Rectal smooth muscle tissue (tissue), 1 donor: ENCODE results near the gene FASTKD3.
A peak's percentile ranks its signal among the peaks of the same experiment; 100 is the strongest.

Experiments used
- H3K27ac ChIP-seq: one replicate; pipeline ENCODE4 v1.7.0; 2013; ENCODE audit warnings: low read depth, low read length, inconsistent platforms
- H3K27me3 ChIP-seq: one replicate; pipeline ENCODE4 v1.7.0; 2013; ENCODE audit warnings: low read length; ENCODE audit not compliant: control insufficient read depth, insufficient read depth
- H3K36me3 ChIP-seq: one replicate; pipeline ENCODE4 v1.7.0; 2013; ENCODE audit warnings: low read length; ENCODE audit not compliant: control insufficient read depth, insufficient read depth
- H3K4me1 ChIP-seq: one replicate; pipeline ENCODE4 v1.7.0; 2013; ENCODE audit warnings: low read length; ENCODE audit not compliant: control insufficient read depth, insufficient read depth
- H3K4me3 ChIP-seq: one replicate; pipeline ENCODE4 v1.7.0; 2013; ENCODE audit warnings: low read length
- H3K9ac ChIP-seq: one replicate; pipeline ENCODE4 v1.7.0; 2013; ENCODE audit warnings: low read length

The FASTKD3 gene

DNA sequence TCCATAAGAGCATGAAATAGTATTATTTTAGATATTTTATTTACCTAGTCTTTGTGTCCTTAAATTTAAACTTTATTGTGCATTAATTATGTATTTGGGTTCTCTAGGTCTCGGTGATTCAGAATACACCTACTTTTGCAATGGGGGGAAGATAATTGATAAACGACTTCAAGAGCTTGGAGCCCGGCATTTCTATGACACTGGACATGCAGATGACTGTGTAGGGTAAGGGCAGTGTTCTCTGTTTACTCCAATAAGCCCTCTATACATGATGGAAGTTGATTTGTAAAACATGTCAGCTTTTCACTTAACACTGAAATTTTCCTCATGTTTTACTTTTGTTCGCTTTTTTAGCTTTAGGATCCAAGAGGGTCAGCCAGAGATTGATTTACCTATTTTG lies 6.3 kb upstream of the FASTKD3 start:
- Histone ChIP-seq H3K27me3 (no peaks in the 10 kb centered on the region), H3K27ac (no peak overlapping the region), H3K4me3 (no peak overlapping the region), H3K9ac (no peak overlapping the region), H3K36me3 (peaks cover 9% of the 10 kb centered on the region), H3K4me1 (peaks cover 5% of the 10 kb centered on the region)

- H3K27me3 ChIP-seq: no peaks in the 10 kb centered on the region
- no peak overlapping the region for H3K4me3 ChIP-seq
- H3K36me3 ChIP-seq: peaks cover 7% of the 10 kb centered on the region
- peaks cover 9% of the 10 kb centered on the region for H3K4me1 ChIP-seq
- H3K27ac ChIP-seq: no peak overlapping the region
- no peak overlapping the region for H3K9ac ChIP-seq
Observed at GRCh38 chr5:7874639-7875038, 5.8 kb upstream of the FASTKD3 start.

- Histone ChIP-seq H3K9ac (no peak overlapping the region), H3K36me3 (peaks cover 5% of the 10 kb centered on the region), H3K27me3 (no peaks in the 10 kb centered on the region), H3K4me1 (peaks cover 9% of the 10 kb centered on the region), H3K27ac (no peak overlapping the region), H3K4me3 (no peak overlapping the region)
Observed at GRCh38 chr5:7873216-7873615, 4.4 kb upstream of the FASTKD3 start.

DNA sequence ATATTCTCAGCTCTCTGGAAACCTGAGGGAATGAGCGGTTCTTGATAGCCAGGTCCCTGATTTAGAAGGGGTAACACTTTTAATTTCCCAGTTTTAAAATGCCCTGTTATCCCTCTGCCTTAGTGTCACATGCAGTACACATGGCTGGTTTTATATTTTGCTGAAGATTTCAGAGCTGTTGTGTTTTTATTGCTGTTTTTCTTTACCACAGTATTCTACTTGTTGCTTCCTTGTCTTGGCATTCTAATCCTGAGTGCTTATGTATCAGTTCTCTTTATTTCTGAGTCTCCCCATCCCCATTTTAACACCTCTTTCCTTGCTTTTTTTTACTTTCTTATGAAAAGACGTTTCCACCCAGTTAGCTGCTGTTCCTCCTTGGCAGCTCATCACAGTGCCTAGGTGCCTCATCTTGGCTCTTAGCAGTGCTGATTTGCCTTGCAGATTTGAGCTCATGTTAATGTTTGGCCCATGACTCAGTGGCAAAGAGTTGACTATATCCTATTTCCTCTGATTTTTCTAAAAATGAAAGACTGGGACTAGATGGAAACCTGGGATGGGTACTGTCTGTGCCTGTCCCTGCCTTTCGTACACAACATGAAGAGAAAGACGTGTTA lies 3.8 kb upstream of the FASTKD3 start:
- H3K36me3 ChIP-seq: peaks cover 5% of the 10 kb centered on the region
- no peak overlapping the region for H3K27ac ChIP-seq
- H3K4me1 ChIP-seq: peaks cover 12% of the 10 kb centered on the region
- H3K9ac ChIP-seq: no peak overlapping the region
- no peak overlapping the region for H3K4me3 ChIP-seq
- H3K27me3 ChIP-seq: no peaks in the 10 kb centered on the region

GRCh38 chr5:7871653-7872052 lies 2.8 kb upstream of the FASTKD3 start:
- peaks cover 12% of the 10 kb centered on the region for H3K4me1 ChIP-seq
- no peak overlapping the region for H3K4me3 ChIP-seq
- no peak overlapping the region for H3K27ac ChIP-seq
- H3K36me3 ChIP-seq: peaks cover 5% of the 10 kb centered on the region
- H3K9ac ChIP-seq: no peak overlapping the region
- H3K27me3 ChIP-seq: no peaks in the 10 kb centered on the region

DNA sequence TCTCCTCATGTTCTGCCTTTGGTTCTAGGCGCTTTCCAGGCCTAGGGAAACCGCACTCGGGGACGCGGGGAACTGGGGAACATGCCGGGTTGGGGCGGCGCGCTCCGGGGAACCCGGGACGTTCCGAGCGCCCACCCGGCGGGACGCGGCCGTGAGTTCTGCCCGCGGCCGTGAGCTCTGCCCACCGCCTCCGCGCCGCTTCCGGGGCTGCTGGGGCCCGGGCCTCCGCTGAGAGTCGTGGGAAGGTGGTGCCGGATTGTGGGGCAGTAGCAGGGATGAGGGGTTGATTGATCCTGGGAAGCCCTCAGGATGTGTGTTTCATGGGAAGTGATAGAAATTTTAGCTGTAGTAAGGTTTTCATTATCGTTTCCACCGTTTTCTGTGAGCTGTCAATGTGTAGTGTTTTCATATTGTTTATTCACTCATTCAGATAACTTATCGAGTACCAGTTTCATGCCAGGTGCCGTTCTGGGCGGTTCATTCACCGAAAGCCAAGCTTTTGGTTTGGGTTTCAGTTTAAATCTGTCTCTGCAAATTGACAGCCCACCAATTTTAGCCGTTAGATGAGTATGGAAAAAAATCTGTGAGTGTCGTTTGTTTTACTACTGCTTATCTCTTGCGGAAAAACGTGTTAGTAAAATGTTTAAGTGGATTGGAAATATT lies 774 bp upstream of the FASTKD3 start:
- Histone ChIP-seq H3K4me1 (peaks cover 12% of the 10 kb centered on the region), H3K27me3 (no peaks in the 10 kb centered on the region), H3K27ac (peak overlapping the region; percentile 70), H3K4me3 (peak overlapping the region; percentile 84), H3K36me3 (no peaks in the 10 kb centered on the region), H3K9ac (peak overlapping the region; percentile 47)

DNA sequence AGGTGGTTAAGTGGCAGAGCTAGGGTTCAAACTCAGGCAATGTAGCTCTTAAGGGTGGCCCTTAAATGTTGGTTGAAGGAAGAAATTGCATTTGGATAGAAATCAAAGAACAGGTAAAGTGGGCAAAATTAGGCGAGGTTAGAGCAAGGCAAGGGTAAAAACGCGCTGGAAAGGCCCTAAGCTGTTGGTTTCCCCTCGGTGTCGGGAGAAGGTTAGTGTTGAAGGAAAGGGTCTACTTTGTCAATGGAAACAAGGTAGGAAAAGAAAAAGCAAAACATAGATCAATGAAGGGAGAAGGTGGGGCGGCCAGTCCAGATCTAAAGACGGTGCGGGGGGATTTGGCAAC lies 431 bp downstream of the FASTKD3 start:
- Histone ChIP-seq H3K36me3 (no peaks in the 10 kb centered on the region), H3K4me3 (peak overlapping the region; percentile 84)

GRCh38 chr5:7867260-7867659 lies 1.6 kb downstream of the FASTKD3 start:
- Histone ChIP-seq H3K4me1 (peaks cover 12% of the 10 kb centered on the region), H3K9ac (no peak overlapping the region), H3K4me3 (no peak overlapping the region), H3K36me3 (peaks cover 1% of the 10 kb centered on the region), H3K27ac (no peak overlapping the region), H3K27me3 (no peaks in the 10 kb centered on the region)

More for the DNA sequence above, 431 bp downstream of the FASTKD3 start:
- H3K4me1 ChIP-seq: peaks cover 12% of the 10 kb centered on the region
- peak overlapping the region; percentile 70 for H3K27ac ChIP-seq
- H3K9ac ChIP-seq: peak overlapping the region; percentile 7
- no peaks in the 10 kb centered on the region for H3K27me3 ChIP-seq

GRCh38 chr5:7866196-7866595 lies 2.6 kb downstream of the FASTKD3 start:
- H3K4me3 ChIP-seq: no peak overlapping the region
- no peak overlapping the region for H3K9ac ChIP-seq
- H3K36me3 ChIP-seq: peaks cover 6% of the 10 kb centered on the region
- H3K27me3 ChIP-seq: no peaks in the 10 kb centered on the region
- no peak overlapping the region for H3K27ac ChIP-seq
- H3K4me1 ChIP-seq: peaks cover 12% of the 10 kb centered on the region

- Histone ChIP-seq H3K27ac (no peak overlapping the region), H3K9ac (no peak overlapping the region), H3K27me3 (no peaks in the 10 kb centered on the region), H3K4me3 (no peak overlapping the region), H3K36me3 (peaks cover 6% of the 10 kb centered on the region), H3K4me1 (no peaks in the 10 kb centered on the region)
Observed at GRCh38 chr5:7857926-7858632, 10.8 kb downstream of the FASTKD3 start.

DNA sequence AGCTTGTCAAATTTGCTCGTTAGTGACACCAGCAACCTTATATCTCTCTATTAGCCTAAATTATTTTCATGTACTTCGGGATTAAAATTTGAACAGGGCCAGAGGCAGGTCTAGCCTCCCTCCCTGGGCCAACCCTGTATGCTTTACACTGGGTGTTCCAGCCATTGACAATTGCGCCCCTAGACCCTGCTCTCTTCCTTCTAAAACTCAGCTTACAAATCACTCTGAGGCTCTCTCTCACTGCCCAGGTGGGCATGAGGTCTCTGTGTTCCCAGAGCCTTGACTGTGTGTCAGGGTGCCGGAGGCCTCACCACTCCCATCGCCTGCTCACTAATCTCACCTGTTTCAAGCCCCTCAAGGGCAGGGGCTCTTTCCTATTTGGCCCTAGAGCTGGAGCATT lies 11.5 kb downstream of the FASTKD3 start:
- Histone ChIP-seq H3K4me1 (no peaks in the 10 kb centered on the region), H3K4me3 (no peak overlapping the region), H3K9ac (no peak overlapping the region), H3K36me3 (peaks cover 6% of the 10 kb centered on the region), H3K27ac (no peak overlapping the region), H3K27me3 (no peaks in the 10 kb centered on the region)

DNA sequence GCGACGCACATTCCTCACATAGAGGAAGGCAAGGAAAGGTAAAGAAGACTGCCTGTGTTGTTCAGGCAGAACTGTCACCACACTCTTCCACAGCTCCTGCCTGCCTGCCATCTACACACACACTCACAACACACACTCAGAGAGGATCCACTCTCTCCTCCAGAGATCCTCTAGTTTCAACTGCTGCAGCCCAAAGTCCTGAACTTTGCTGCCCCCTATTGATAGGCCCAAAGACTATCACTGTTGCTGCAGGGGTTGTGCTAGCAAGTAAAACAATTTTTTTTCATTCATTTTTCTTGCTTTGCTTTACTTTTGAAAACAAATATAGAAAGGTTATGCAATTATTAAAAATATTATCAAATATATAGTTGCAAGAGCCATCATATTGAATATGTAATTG lies 12.0 kb downstream of the FASTKD3 start:
- Histone ChIP-seq H3K27ac (no peak overlapping the region), H3K36me3 (peaks cover under 1% of the 10 kb centered on the region)

More for the DNA sequence above, 12.0 kb downstream of the FASTKD3 start:
- no peaks in the 10 kb centered on the region for H3K27me3 ChIP-seq
- no peak overlapping the region for H3K4me3 ChIP-seq
- no peak overlapping the region for H3K9ac ChIP-seq
- H3K4me1 ChIP-seq: no peaks in the 10 kb centered on the region
